Keratinocyte (primary cell): Measurements from ENCODE around the gene DEPDC4. TPM values are rescaled to one million over a fixed set of nuclear protein-coding genes. Genes with fewer than 3 reads are reported as not detected.
"Not testable (repeated sequence)": the region's sequence is repeated elsewhere in the genome, so short reads cannot be mapped to it uniquely, and the experiment has no call there.

Source experiments
- DNase-seq: peaks from one replicate; pipeline ENCODE4 v3.0.0-alpha.2; 2011; ENCODE audit warnings: low read depth, missing footprints, low spot score
- FAIRE-seq: peaks from 2 replicates; lab custom pipeline; 2011; peaks lifted over from hg19 to GRCh38; lab: Jason Lieb, UNC
- H2AFZ ChIP-seq: 2 replicates; pipeline ENCODE4 v1.6.0; 2012; ENCODE audit warnings: low read length, control low read depth, inconsistent platforms; ENCODE audit not compliant: control insufficient read depth
- H3K27ac ChIP-seq: 2 replicates; pipeline ENCODE4 v1.5.1; 2011; ENCODE audit warnings: low read length; ENCODE audit not compliant: control insufficient read depth, insufficient read depth
- H3K27me3 ChIP-seq: 3 replicates; pipeline ENCODE4 v1.6.0; 2011; ENCODE audit warnings: low read length; ENCODE audit not compliant: control insufficient read depth, insufficient read depth; ENCODE audit errors: extremely low read depth
- H3K36me3 ChIP-seq, 2 experiments: 2 replicates in 1 of 2; 3 replicates in 1 of 2; pipeline ENCODE4 v1.5.1; 2011; ENCODE audit warnings: low read length in 2 of 2, mild to moderate bottlenecking in 1 of 2; ENCODE audit not compliant: control insufficient read depth in 2 of 2, insufficient read depth in 2 of 2; ENCODE audit errors: extremely low read depth in 1 of 2
- H3K4me1 ChIP-seq: 3 replicates; pipeline ENCODE4 v1.5.1; 2011; ENCODE audit warnings: low read length; ENCODE audit not compliant: control insufficient read depth, insufficient read depth; ENCODE audit errors: extremely low read depth
- H3K4me2 ChIP-seq: 3 replicates; pipeline ENCODE4 v1.6.0; 2011; ENCODE audit warnings: low read depth, low read length; ENCODE audit not compliant: control insufficient read depth, insufficient read depth; ENCODE audit errors: extremely low read depth
- H3K4me3 ChIP-seq, 3 experiments: fragments of 200-600 bp in 1 of 3; sonication (generic) in 1 of 3; 2 replicates in 2 of 3; 3 replicates in 1 of 3; pipeline ENCODE4 v1.5.1; 2011 to 2016; ENCODE audit warnings: low read length in 3 of 3, mild to moderate bottlenecking in 3 of 3, control low read depth in 2 of 3, inconsistent platforms in 1 of 3, low read depth in 1 of 3, mixed read lengths in 1 of 3, mixed run types in 1 of 3, moderate library complexity in 1 of 3; ENCODE audit not compliant: control insufficient read depth in 2 of 3, insufficient read depth in 2 of 3; ENCODE audit errors: extremely low read depth in 1 of 3
- H3K79me2 ChIP-seq: 2 replicates; pipeline ENCODE4 v1.6.0; 2012; ENCODE audit warnings: low read length; ENCODE audit not compliant: control insufficient read depth, insufficient read depth
- H3K9ac ChIP-seq: 3 replicates; pipeline ENCODE4 v1.6.0; 2011; ENCODE audit warnings: low read length; ENCODE audit not compliant: control insufficient read depth, insufficient read depth; ENCODE audit errors: extremely low read depth
- H3K9me1 ChIP-seq: 3 replicates; pipeline ENCODE4 v1.6.0; 2011; ENCODE audit warnings: low read length; ENCODE audit not compliant: control insufficient read depth, insufficient read depth; ENCODE audit errors: extremely low read depth
- H3K9me3 ChIP-seq: 2 replicates; pipeline ENCODE4 v1.5.1; 2012; ENCODE audit warnings: low read depth, low read length; ENCODE audit not compliant: control insufficient read depth
- H4K20me1 ChIP-seq: 3 replicates; pipeline ENCODE4 v1.6.0; 2011; ENCODE audit warnings: low read length; ENCODE audit not compliant: control insufficient read depth, insufficient read depth; ENCODE audit errors: extremely low read depth
- CTCF ChIP-seq, 3 experiments: IDR thresholded peaks in 1 of 3; conservative IDR thresholded peaks in 1 of 3; optimal IDR thresholded peaks in 1 of 3; 2 replicates in 2 of 3; 3 replicates in 1 of 3; pipeline versions ENCODE3 to v1.5.1; 2011; ENCODE audit warnings: low read length in 3 of 3, mild to moderate bottlenecking in 3 of 3, moderate library complexity in 2 of 3, control low read depth in 1 of 3, inconsistent platforms in 1 of 3; ENCODE audit not compliant: insufficient read depth in 2 of 3; ENCODE audit errors: extremely low read depth in 1 of 3
- EZH2 ChIP-seq: IDR thresholded peaks from one replicate; pipeline ENCODE4 v1.6.1; 2012; ENCODE audit warnings: inconsistent platforms, mild to moderate bottlenecking, low read length, moderate library complexity
- dilution Hi-C: fragments of 300-500 bp; cut with MboI; formaldehyde crosslinking; loops from one replicate; pipeline ENCODE4 v1.7.0; 2020; ENCODE audit warnings: low sequenced_read_pairs; ENCODE audit not compliant: extremely low pct_ligation_motif_present
- polyA plus RNA-seq, 5 experiments: library from polyadenylated mRNA; depleted of rRNA in 3 of 5; stranded (reverse) in 3 of 5; stranded (forward) in 1 of 5; unstranded in 1 of 5; fragments of >200 nt; gene quantifications; 1 replicate in 1 of 5; 2 replicates in 3 of 5; 3 replicates in 1 of 5; pipeline versions ENCODE4 v1.2.1 to v1.2.3, GENCODE V29; 2011 to 2012; ENCODE audit warnings: missing spikeins in 2 of 5, low read depth in 1 of 5, low replicate concordance in 1 of 5

DEPDC4 gene
- polyA plus RNA-seq, 1 donor (not counting 4 experiments of a cell fraction or from before 2014, with no cell fraction given) = 2.4 TPM

GRCh38 chr12:100304334-100304733 lies 37.5 kb upstream of the DEPDC4 start:
- H3K9me1 ChIP-seq, H3K4me3 ChIP-seq, H3K79me2 ChIP-seq, H3K9ac ChIP-seq, H3K4me2 ChIP-seq, DNase-seq, H3K36me3 ChIP-seq, dilution Hi-C loops, H3K4me1 ChIP-seq, H3K27ac ChIP-seq, H3K27me3 ChIP-seq, H3K9me3 ChIP-seq, FAIRE-seq, H4K20me1 ChIP-seq, H2AFZ ChIP-seq: not testable (repeated sequence)

GRCh38 chr12:100303831-100304230 lies 37.0 kb upstream of the DEPDC4 start:
- H3K36me3 ChIP-seq = peaks cover 0 to 6% of the 10 kb centered on the region in 2 experiments
- H3K9ac ChIP-seq = no peak overlapping the region
- dilution Hi-C loops = no loop called here
- H3K27ac ChIP-seq = no peak overlapping the region
- H3K4me3 ChIP-seq = no peak overlapping the region
- DNase-seq (no peak), FAIRE-seq (no peak)
- H2AFZ ChIP-seq = no peak overlapping the region
- H3K4me2 ChIP-seq = no peak overlapping the region
- no peaks in the 10 kb centered on the region for H3K9me1 ChIP-seq
- no peak for TF ChIP-seq CTCF (optimal IDR thresholded peaks at IDR 0.05 in 1 of 3, IDR thresholded peaks at IDR 0.05 in 1 of 3, conservative IDR thresholded peaks at IDR 0.05 in 1 of 3; ENCODE audit: extremely low read depth in 1 of 3, insufficient read depth in 2 of 3, low read length in 3 of 3)
- TF ChIP-seq EZH2 = no peak
- no peaks in the 10 kb centered on the region for H4K20me1 ChIP-seq
- H3K9me3 ChIP-seq = no peaks in the 10 kb centered on the region
- H3K4me1 ChIP-seq = no peaks in the 10 kb centered on the region
- peaks cover 4% of the 10 kb centered on the region for H3K79me2 ChIP-seq
- H3K27me3 ChIP-seq = no peaks in the 10 kb centered on the region

- TF ChIP-seq CTCF (optimal IDR thresholded peaks at IDR 0.05 in 1 of 3, IDR thresholded peaks at IDR 0.05 in 1 of 3, conservative IDR thresholded peaks at IDR 0.05 in 1 of 3; ENCODE audit: extremely low read depth in 1 of 3, insufficient read depth in 2 of 3, low read length in 3 of 3) (no peak), EZH2 (no peak)
- H3K9me3 ChIP-seq = no peaks in the 10 kb centered on the region
- no peak overlapping the region for H3K4me3 ChIP-seq
- H4K20me1 ChIP-seq = no peaks in the 10 kb centered on the region
- no peaks in the 10 kb centered on the region for H3K9me1 ChIP-seq
- DNase-seq (no peak), FAIRE-seq (no peak)
- H3K36me3 ChIP-seq = peaks cover 0 to 6% of the 10 kb centered on the region in 2 experiments
- no peak overlapping the region for H2AFZ ChIP-seq
- no peak overlapping the region for H3K9ac ChIP-seq
- no peak overlapping the region for H3K4me2 ChIP-seq
- no peaks in the 10 kb centered on the region for H3K4me1 ChIP-seq
- H3K27me3 ChIP-seq = no peaks in the 10 kb centered on the region
- no peak overlapping the region for H3K27ac ChIP-seq
- peaks cover 4% of the 10 kb centered on the region for H3K79me2 ChIP-seq
- dilution Hi-C loops = no loop called here
These were observed 35.2 kb upstream of the DEPDC4 start for GRCh38 chr12:100302081-100302480.
